Fibroblast of mammary gland (primary cell): ENCODE measurements around the gene COL3A1.

Experiments used
- DNase-seq: peaks from one replicate; pipeline ENCODE4 v3.0.0-alpha.2; 2010; ENCODE audit warnings: low read depth
- H3K4me3 ChIP-seq: 2 replicates; pipeline ENCODE4 v1.5.1; 2011; ENCODE audit warnings: low read depth, mild to moderate bottlenecking, low read length, moderate library complexity; ENCODE audit not compliant: control insufficient read depth
- CTCF ChIP-seq: conservative IDR thresholded peaks from 2 replicates; pipeline ENCODE4 v1.5.1; 2011; ENCODE audit warnings: low read depth, low read length, inconsistent platforms; ENCODE audit not compliant: control insufficient read depth, insufficient read depth

COL3A1 gene

DNA sequence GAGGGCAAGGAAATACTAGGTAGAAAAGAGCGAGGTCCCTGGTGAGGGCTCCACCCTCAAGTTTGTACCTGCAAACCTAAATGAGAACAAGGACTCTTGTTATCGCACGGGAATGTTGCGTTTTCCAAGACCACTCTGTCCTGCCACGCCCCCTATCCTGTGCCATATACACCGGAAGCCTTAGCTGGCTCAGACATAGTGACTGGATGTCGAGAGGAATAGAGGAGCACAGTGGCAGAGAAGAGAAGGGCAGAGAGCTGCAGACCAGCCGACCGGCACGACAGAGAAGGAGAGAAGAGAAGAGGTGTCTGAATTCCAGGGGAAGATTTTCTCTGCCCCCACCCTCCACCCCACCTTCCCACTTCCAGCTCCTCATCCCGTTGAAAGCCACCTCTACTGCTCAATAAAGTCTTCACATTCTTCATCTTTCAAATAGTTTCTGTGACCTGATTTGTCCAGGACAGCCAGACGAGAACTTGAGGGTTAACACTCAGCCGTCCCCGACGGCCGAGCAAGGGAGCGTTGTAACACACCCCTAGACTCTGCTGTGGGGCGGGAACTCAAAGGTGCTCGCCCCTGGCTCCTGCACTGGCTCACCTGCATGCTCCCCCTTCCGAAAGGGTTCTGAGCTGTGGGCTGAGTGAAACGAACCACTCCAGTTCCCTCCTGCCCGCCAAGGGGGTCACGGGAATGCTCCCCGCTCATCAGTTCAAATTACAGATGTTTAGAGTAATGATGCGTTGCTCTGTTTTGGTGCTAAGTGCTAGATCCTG is 24.9 kb upstream of the COL3A1 start:
- no peak for DNase-seq
- TF ChIP-seq CTCF = no peak
- H3K4me3 ChIP-seq = no peak overlapping the region

DNA sequence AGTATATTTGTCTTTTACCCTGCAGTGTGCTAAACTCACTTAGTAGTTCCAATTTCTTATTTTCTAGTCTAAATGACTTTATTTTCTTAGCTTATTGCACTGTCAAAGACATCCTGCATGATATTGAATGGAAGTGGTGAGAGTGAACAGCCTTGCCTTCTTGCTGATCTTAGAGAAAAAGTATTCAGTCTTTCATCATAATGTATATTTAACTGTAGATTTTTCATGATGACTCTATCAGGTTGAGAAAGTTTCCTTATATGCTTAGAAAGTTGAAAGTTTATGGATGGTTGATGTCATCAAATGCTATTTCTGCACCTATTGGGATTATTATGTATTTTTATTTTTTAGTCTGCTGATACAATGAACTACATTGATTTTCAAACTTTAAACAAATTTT is 21.3 kb upstream of the COL3A1 start:
- DNase-seq = no peak

GRCh38 chr2:188956290-188956689 is 17.9 kb upstream of the COL3A1 start:
- TF ChIP-seq CTCF = no peak
- DNase-seq = no peak

More for the DNA sequence above, 21.3 kb upstream of the COL3A1 start:
- TF ChIP-seq CTCF = no peak
- H3K4me3 ChIP-seq = no peak overlapping the region

DNA sequence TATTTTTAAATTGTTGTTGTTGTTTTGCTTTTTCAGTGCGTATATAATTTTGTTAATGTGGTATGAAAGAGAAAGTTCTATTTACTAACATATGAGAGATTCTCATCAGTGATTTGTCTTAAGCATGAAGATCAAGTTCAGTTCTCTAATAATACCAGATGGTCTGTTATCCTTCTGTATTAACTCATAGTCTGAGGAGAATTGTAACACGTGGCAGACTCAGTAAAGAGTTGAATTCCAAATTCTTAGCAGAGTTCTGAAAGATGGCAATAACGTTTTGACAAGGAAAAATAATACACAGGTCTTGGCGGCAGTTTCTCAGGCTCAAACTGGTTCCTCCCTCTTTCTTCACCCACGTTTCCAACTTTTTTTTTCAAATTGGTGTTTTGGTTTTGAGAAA is 17.2 kb upstream of the COL3A1 start:
- no peak for TF ChIP-seq CTCF
- H3K4me3 ChIP-seq = no peak overlapping the region
- DNase-seq = no peak

More at GRCh38 chr2:188956290-188956689, 17.9 kb upstream of the COL3A1 start:
- H3K4me3 ChIP-seq = no peak overlapping the region

- H3K4me3 ChIP-seq = no peak overlapping the region
- no peak for TF ChIP-seq CTCF
- DNase-seq = peak; percentile 38
These were observed 16.5 kb upstream of the COL3A1 start for GRCh38 chr2:188957646-188958045.

GRCh38 chr2:188963741-188964140 is 10.4 kb upstream of the COL3A1 start:
- DNase-seq = no peak
- TF ChIP-seq CTCF = no peak
- H3K4me3 ChIP-seq = no peak overlapping the region
